Measurements from ENCODE around the gene GPR33. TPM values are rescaled to one million over a fixed set of nuclear protein-coding genes. Genes with fewer than 3 reads are reported as not detected.
A peak's percentile ranks its signal among the peaks of the same experiment; 100 is the strongest.

Gene GPR33, protein sequence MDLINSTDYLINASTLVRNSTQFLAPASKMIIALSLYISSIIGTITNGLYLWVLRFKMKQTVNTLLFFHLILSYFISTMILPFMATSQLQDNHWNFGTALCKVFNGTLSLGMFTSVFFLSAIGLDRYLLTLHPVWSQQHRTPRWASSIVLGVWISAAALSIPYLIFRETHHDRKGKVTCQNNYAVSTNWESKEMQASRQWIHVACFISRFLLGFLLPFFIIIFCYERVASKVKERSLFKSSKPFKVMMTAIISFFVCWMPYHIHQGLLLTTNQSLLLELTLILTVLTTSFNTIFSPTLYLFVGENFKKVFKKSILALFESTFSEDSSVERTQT
- polyA plus RNA-seq, result under 1 TPM in 1 of 4 donors, not detected in 3; 0.06 TPM
- long read RNA-seq, donor 1, result 0 reads
- long read RNA-seq, donor 2, result 0 reads
- long read RNA-seq, donor 3, result 0 reads
- long read RNA-seq, donor 4, result 0 reads
- long read RNA-seq, donor 5, result 0 reads
- long read RNA-seq, donor 6, result 0 reads
- long read RNA-seq, donor 7, result 0 reads
- long read RNA-seq, donor 8, result 0 reads
- long read RNA-seq, donor 9, result 0 reads
- long read RNA-seq, donor 10, result 0 reads

DNA sequence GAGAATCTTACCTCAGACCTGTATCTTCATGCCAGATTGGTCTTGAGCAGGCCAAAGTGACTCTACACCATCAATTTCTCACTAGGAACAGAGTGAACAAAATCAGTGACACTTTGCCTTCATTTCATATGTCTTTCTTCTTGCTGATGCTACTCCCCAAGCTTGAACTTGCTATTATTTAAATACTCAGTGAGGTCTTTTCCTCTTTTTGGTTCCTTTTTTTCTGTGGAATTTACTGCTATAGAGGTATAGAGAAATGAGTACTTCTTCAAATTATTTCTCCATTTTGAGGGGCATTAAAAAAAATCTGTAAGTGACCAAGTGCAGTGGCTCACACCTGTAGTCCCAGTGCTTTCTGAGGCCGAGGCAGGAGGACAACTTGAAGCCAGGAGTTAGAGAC lies at the start of gene GPR33:
Gene GPR33 (minus strand): TSS at position 154 of the 400 bp plus-strand sequence. CDS start 4,074 bp downstream, outside the sequence.
- Histone ChIP-seq H3K36me3 (ENCODE audit: control insufficient read depth in 3 of 3, insufficient read depth in 2 of 3, low read depth in 1 of 3, low read length in 3 of 3) (no peaks in the 10 kb centered on the region), H3K27me3 (ENCODE audit: control insufficient read depth in 3 of 3, insufficient read depth in 3 of 3, low read length in 3 of 3) (no peaks in the 10 kb centered on the region), H3K9me3 (ENCODE audit: control insufficient read depth in 2 of 2, insufficient read depth in 1 of 2, low read depth in 1 of 2, low read length in 1 of 2) (peaks cover 0 to 2% of the 10 kb centered on the region in 2 donors), H3K4me3 (ENCODE audit: low read depth in 1 of 3, low read length in 3 of 3) (no peak within 1 kb of the TSS), H3K27ac (ENCODE audit: low read depth in 1 of 3, low read length in 2 of 3) (no peak within 1 kb of the TSS), H3K4me1 (ENCODE audit: control insufficient read depth in 3 of 3, insufficient read depth in 2 of 3, low read depth in 1 of 3, low read length in 2 of 3) (no peaks in the 10 kb centered on the region)
- DNase-seq (no peak), FAIRE-seq (no peak)
- WGBS, 3 donors, result 64 to 75% (median 71%) methylated on average over 1 of the region's 1 CpG

DNA sequence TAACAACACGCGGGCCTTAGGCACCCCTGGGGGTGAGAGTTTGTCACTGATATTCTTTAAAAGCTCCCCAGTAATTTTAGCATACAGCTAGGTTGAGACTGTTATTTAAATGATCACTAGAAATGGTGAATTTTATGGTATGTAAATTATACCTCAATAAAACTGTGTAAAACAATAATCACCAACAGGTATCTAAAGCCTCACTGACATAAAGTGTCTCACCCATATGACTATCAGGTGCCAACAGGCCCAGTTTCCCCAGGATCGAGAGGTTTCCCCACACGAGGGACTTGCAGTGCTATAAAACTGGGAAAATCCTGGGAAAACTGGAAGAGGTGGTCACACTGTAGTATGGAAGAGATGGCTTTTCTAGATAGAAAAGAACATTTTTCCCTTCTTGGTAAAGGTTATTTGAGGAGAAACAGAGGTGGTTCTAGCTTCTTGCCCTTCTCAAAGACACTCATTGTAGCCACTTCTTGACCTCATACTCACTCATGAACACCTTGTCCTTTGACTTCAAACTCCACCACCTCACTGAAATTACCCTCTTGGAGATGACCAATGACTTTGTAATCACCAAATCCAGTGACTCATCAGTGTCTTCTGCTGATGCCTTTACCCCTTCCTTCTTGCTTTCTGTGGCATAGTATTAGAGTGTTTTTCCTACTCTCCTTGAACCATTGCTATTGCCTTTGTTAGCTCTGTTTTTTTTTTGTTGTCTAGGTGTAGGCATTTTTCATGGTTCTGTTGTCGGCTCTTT lies 48.5 kb upstream of the GPR33 start:
- H3K9me3 ChIP-seq (ENCODE audit: control insufficient read depth in 2 of 2, insufficient read depth in 1 of 2, low read depth in 1 of 2, low read length in 1 of 2), result no peaks in the 10 kb centered on the region
- no peak for DNase-seq
- 74 to 78% (median 76%) methylated on average over 5 of the region's 5 CpGs for WGBS, 3 donors
- no peak overlapping the region for H3K4me3 ChIP-seq (ENCODE audit: low read depth in 1 of 3, low read length in 3 of 3)
- no peaks in the 10 kb centered on the region for H3K27me3 ChIP-seq (ENCODE audit: control insufficient read depth in 3 of 3, insufficient read depth in 3 of 3, low read length in 3 of 3)
- H3K4me1 ChIP-seq (ENCODE audit: control insufficient read depth in 3 of 3, insufficient read depth in 2 of 3, low read depth in 1 of 3, low read length in 2 of 3), result no peaks in the 10 kb centered on the region
- no peak overlapping the region for H3K27ac ChIP-seq (ENCODE audit: low read depth in 1 of 3, low read length in 2 of 3)
- FAIRE-seq, result no peak
- H3K36me3 ChIP-seq (ENCODE audit: control insufficient read depth in 3 of 3, insufficient read depth in 2 of 3, low read depth in 1 of 3, low read length in 3 of 3), result no peaks in the 10 kb centered on the region

DNA sequence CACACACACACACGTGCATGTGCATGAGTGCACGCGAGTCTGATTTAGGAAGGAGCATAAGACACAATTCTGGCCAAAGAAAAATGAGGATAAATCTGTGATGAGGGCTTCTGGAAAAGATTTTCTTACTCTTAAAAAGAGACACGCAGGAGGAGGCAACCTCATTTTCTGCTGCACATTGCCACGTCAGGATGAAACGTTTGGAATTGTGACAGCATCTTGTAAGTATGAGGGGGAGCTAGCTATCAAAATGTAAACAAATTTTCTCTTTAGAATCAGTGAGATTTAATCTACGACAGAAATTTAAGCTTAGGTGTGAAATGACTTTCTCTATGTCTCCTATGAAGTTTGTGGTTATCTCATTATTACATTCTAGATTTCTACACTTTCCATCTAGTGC lies 42.3 kb upstream of the GPR33 start:
- Histone ChIP-seq H3K27me3 (ENCODE audit: control insufficient read depth in 3 of 3, insufficient read depth in 3 of 3, low read length in 3 of 3) (no peaks in the 10 kb centered on the region), H3K4me3 (ENCODE audit: low read depth in 1 of 3, low read length in 3 of 3) (no peak overlapping the region), H3K4me1 (ENCODE audit: control insufficient read depth in 3 of 3, insufficient read depth in 2 of 3, low read depth in 1 of 3, low read length in 2 of 3) (no peaks in the 10 kb centered on the region), H3K9me3 (ENCODE audit: control insufficient read depth in 2 of 2, insufficient read depth in 1 of 2, low read depth in 1 of 2, low read length in 1 of 2) (no peaks in the 10 kb centered on the region), H3K36me3 (ENCODE audit: control insufficient read depth in 3 of 3, insufficient read depth in 2 of 3, low read depth in 1 of 3, low read length in 3 of 3) (no peaks in the 10 kb centered on the region), H3K27ac (ENCODE audit: low read depth in 1 of 3, low read length in 2 of 3) (no peak overlapping the region)
- 55 to 58% (median 56%) methylated on average over 7 of the region's 7 CpGs for WGBS, 3 donors
- no peak for DNase-seq
- no peak for FAIRE-seq

DNA sequence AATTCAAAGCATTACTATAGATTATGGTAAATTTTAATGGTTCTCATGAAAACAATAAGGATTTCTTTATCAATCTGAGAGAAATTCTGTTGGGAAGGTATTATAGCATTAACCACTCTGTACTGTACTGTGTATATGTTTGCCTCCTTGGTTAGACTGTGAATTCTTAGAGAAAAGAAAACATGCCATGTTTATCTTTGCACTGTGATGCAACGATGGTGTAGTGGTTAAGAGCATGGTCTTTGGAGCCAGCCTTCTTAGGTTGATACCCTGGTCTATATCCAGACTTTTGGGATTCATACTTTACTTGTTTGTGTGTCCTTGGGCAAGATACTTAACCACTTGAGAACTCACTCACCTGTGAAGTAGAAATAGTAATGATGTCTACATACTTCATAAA lies 41.2 kb upstream of the GPR33 start:
- H3K27me3 ChIP-seq (ENCODE audit: control insufficient read depth in 3 of 3, insufficient read depth in 3 of 3, low read length in 3 of 3), result no peaks in the 10 kb centered on the region
- no peaks in the 10 kb centered on the region for H3K4me1 ChIP-seq (ENCODE audit: control insufficient read depth in 3 of 3, insufficient read depth in 2 of 3, low read depth in 1 of 3, low read length in 2 of 3)
- no peaks in the 10 kb centered on the region for H3K9me3 ChIP-seq (ENCODE audit: control insufficient read depth in 2 of 2, insufficient read depth in 1 of 2, low read depth in 1 of 2, low read length in 1 of 2)
- H3K4me3 ChIP-seq (ENCODE audit: low read depth in 1 of 3, low read length in 3 of 3), result no peak overlapping the region
- DNase-seq (no peak), FAIRE-seq (no peak)
- no peak overlapping the region for H3K27ac ChIP-seq (ENCODE audit: low read depth in 1 of 3, low read length in 2 of 3)
- H3K36me3 ChIP-seq (ENCODE audit: control insufficient read depth in 3 of 3, insufficient read depth in 2 of 3, low read depth in 1 of 3, low read length in 3 of 3), result no peaks in the 10 kb centered on the region
- WGBS, 3 donors, result 24 to 55% (median 47%) methylated on average over 1 of the region's 1 CpG

DNA sequence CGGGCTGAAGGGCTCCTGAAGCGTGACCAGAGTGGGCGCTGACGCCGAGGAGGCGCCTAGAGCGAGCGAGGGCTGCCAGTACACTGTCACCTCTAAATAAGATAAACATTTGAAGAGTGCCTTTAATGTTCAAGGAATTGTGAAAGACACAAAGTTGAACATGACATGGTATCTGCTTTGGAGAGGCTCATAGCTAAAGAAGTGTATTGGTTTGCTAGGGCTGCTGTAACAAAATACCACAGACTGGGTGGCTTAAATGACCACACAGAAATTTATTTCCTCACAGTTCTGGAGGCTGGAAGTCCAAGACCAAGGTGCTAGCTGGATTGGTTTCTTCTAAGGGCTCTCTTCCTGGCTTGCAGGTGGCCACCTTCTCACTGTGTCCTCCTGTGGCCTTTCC lies 39.7 kb upstream of the GPR33 start:
- Histone ChIP-seq H3K4me3 (ENCODE audit: low read depth in 1 of 3, low read length in 3 of 3) (no peak overlapping the region), H3K4me1 (ENCODE audit: control insufficient read depth in 3 of 3, insufficient read depth in 2 of 3, low read depth in 1 of 3, low read length in 2 of 3) (no peaks in the 10 kb centered on the region), H3K36me3 (ENCODE audit: control insufficient read depth in 3 of 3, insufficient read depth in 2 of 3, low read depth in 1 of 3, low read length in 3 of 3) (no peaks in the 10 kb centered on the region), H3K27ac (ENCODE audit: low read depth in 1 of 3, low read length in 2 of 3) (no peak overlapping the region), H3K27me3 (ENCODE audit: control insufficient read depth in 3 of 3, insufficient read depth in 3 of 3, low read length in 3 of 3) (no peaks in the 10 kb centered on the region), H3K9me3 (ENCODE audit: control insufficient read depth in 2 of 2, insufficient read depth in 1 of 2, low read depth in 1 of 2, low read length in 1 of 2) (no peaks in the 10 kb centered on the region)
- no peak for DNase-seq
- 84 to 88% (median 88%) methylated on average over 8 of the region's 8 CpGs for WGBS, 3 donors
- no peak for FAIRE-seq

DNA sequence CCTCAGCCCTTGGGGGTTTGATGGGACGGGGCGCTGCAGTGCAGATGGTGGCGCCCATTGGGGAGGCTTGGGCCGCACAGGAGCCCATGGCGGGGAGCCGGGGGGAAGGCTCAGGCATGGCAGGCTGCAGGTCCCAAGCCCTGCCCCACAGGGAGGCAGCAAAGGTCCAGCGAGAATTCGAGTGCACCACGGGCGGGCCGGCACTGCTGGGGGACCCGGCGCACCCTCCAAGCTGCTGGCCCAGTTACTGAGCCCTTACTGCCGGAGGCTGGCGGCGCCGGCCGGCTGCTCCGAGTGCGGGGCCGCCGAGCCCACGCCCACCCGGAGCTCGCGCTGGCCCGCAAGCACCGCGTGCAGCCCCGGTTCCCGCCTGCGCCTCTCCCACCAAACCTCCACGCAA lies 39.2 kb upstream of the GPR33 start:
- Histone ChIP-seq H3K4me1 (ENCODE audit: control insufficient read depth in 3 of 3, insufficient read depth in 2 of 3, low read depth in 1 of 3, low read length in 2 of 3) (no peaks in the 10 kb centered on the region), H3K36me3 (ENCODE audit: control insufficient read depth in 3 of 3, insufficient read depth in 2 of 3, low read depth in 1 of 3, low read length in 3 of 3) (no peaks in the 10 kb centered on the region), H3K27me3 (ENCODE audit: control insufficient read depth in 3 of 3, insufficient read depth in 3 of 3, low read length in 3 of 3) (no peaks in the 10 kb centered on the region), H3K4me3 (ENCODE audit: low read depth in 1 of 3, low read length in 3 of 3) (no peak overlapping the region), H3K9me3 (ENCODE audit: control insufficient read depth in 2 of 2, insufficient read depth in 1 of 2, low read depth in 1 of 2, low read length in 1 of 2) (no peaks in the 10 kb centered on the region), H3K27ac (ENCODE audit: low read depth in 1 of 3, low read length in 2 of 3) (no peak overlapping the region)
- no peak for DNase-seq
- FAIRE-seq, result no peak
- WGBS, 3 donors, result 96 to 97% (median 97%) methylated on average over 31 to 33 of the region's 33 CpGs

DNA sequence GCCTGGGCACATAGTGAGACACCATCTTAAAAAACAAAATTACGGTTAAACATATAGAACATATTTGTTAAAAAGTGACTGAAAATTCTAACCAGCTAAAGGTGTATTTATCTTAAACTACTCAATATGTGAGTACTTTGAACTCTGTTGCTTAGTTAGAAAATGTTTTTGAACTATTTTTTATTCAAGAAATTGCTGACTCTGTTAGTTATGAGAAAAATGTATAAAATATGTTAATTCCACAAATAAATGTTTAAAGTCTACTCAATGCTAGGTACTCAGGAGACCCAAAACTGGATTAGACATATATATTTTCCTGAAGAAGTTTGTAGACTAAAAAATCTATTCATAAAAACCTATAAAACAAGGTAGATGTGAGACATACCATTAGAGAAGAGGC lies 23.0 kb upstream of the GPR33 start:
- DNase-seq, result no peak
- 94 to 97% (median 97%) methylated on average over 1 of the region's 1 CpG for WGBS, 3 donors
- FAIRE-seq, result no peak
- Histone ChIP-seq H3K27ac (ENCODE audit: low read depth in 1 of 3, low read length in 2 of 3) (no peak overlapping the region), H3K36me3 (ENCODE audit: control insufficient read depth in 3 of 3, insufficient read depth in 2 of 3, low read depth in 1 of 3, low read length in 3 of 3) (no peaks in the 10 kb centered on the region), H3K4me3 (ENCODE audit: low read depth in 1 of 3, low read length in 3 of 3) (no peak overlapping the region), H3K27me3 (ENCODE audit: control insufficient read depth in 3 of 3, insufficient read depth in 3 of 3, low read length in 3 of 3) (no peaks in the 10 kb centered on the region), H3K9me3 (ENCODE audit: control insufficient read depth in 2 of 2, insufficient read depth in 1 of 2, low read depth in 1 of 2, low read length in 1 of 2) (no peaks in the 10 kb centered on the region), H3K4me1 (ENCODE audit: control insufficient read depth in 3 of 3, insufficient read depth in 2 of 3, low read depth in 1 of 3, low read length in 2 of 3) (no peaks in the 10 kb centered on the region)

DNA sequence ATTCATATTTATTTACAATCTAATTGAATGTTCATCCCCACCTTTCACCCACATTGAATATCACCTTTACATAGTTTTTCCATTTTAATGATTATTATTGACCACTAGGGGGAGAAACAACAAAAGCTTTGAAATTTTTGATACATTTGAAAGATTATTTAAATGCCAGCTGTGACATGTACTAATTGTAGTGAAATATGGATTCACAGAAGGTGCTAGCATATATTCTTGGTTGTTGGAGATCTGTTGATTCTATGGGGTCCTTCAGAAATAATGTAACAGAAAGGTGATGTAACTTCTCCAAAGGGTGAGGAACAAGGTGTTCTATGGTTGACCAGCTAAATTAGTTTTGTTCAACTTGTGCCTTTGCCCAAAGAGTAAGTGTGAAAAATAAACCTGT lies 22.4 kb upstream of the GPR33 start:
- H3K4me1 ChIP-seq (ENCODE audit: control insufficient read depth in 3 of 3, insufficient read depth in 2 of 3, low read depth in 1 of 3, low read length in 2 of 3), result no peaks in the 10 kb centered on the region
- no peaks in the 10 kb centered on the region for H3K27me3 ChIP-seq (ENCODE audit: control insufficient read depth in 3 of 3, insufficient read depth in 3 of 3, low read length in 3 of 3)
- H3K36me3 ChIP-seq (ENCODE audit: control insufficient read depth in 3 of 3, insufficient read depth in 2 of 3, low read depth in 1 of 3, low read length in 3 of 3), result no peaks in the 10 kb centered on the region
- H3K27ac ChIP-seq (ENCODE audit: low read depth in 1 of 3, low read length in 2 of 3), result no peak overlapping the region
- H3K9me3 ChIP-seq (ENCODE audit: control insufficient read depth in 2 of 2, insufficient read depth in 1 of 2, low read depth in 1 of 2, low read length in 1 of 2), result no peaks in the 10 kb centered on the region
- DNase-seq, result peak; percentile 20 to 39
- H3K4me3 ChIP-seq (ENCODE audit: low read depth in 1 of 3, low read length in 3 of 3), result no peak overlapping the region
- peak; percentile 89 for FAIRE-seq
